Stimulated activated CD8-positive, alpha-beta memory T cell treated with anti-CD3 and anti-CD28 coated beads, Interleukin-4, amount 100 ng/mL, for 24 hours (primary cell): ENCODE results near the gene LYSMD3.

Source experiments
- DNase-seq: peaks from one replicate; pipeline ENCODE4 v3.0.0-alpha.2; 2020; ENCODE audit warnings: low read depth

LYSMD3 gene

DNA sequence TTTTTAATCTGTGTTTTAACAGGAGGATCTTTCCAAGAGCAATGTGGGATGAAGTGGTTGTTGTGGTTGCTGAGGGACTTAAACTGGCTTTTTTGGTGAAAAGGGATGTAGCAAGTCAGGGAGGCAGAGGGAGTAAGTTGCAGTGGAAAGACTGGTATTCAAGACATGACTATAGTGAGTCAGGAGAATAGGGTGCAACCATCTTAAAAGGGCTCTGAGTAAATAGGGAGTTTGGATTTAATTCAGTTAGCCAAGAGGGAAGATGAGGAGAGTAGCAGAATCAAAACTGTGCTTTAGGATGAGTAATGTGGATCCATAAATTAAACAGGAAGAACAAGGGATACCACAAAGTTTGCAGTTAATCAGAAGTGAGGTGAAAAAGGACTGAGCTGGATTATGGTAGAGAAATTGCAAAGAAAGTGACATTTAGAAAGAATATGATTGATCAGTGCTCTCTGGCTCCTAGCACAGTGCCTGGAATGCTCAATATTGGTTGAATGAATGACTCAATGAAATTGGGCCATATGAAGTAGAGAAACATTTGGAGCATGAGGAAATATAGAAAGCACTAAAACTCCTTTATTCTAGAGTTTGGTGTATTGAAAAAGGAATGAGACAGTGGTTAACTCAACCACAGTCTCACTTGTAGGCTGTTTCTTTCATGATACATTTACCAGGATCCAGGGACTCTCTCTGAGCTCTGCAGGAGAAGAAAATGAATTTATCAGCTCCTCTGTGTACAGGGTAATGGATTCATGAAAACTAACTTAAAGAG is 49.6 kb downstream of the LYSMD3 start:
- DNase-seq: no peak

DNA sequence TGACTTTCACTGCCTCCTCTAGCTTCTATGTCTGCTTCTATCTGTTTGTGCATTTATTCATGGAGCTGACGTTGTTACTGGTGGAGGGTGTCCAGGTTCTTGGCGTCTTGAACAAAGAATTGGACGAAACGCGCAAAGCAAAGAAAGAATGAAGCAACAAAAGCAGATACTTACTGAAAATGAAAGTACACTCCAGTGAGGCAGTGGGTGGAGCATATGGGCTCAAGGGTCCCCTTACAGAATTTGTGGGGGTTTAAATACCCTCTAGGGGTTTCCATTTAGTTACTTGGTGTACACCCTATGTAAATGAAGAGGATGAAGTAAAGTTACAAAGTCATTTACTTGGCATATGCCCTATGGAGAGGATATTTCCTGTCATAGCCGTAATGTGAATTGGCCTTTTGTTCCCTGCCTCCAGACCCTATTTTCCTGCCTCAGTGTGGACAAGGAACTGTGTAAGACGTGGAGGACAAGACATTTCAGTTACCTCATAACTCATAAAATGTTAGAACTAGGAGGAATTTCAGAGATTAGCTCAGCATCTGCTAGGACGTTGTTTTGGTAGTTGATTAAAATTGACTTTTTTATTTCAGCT is 51.7 kb downstream of the LYSMD3 start:
- no peak for DNase-seq

DNA sequence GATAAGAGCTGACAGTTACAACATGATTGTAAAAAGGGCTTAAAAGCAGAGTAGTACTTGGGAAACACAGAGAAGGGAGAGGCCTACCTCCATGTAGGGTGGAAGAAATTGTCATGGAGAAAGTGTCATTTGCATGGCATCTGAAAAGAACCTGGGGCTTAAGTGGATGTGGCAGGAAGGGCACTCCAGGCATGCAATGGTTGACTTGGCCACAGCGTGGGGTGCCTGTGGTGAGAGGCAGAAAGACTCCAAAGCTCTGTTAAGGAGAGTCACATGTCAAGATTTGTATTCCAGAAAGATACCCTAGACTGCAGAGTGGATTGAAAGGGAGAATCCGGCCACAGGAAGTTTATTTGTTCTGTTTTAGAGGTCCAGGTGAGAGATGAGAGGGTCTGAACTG is 52.3 kb downstream of the LYSMD3 start:
- no peak for DNase-seq

DNA sequence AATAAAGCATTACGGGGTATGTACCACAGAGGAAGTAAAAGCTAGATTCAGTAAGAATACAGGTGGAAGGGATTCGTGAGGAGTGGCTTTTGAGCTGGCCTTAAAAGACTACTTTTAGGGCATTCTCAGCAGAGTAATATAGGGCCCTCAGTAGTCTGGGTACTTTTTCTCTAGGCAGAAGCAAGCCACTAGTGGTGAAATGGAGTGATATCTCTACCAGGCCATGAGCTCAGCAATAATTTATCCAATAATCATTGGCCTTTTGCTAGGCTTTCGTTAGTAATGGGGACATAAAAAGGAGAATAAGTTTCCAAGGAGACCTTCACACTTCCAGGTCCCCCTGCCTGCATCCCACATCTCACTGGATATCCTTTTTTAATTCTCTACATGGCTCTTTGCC is 53.0 kb downstream of the LYSMD3 start:
- no peak for DNase-seq

DNA sequence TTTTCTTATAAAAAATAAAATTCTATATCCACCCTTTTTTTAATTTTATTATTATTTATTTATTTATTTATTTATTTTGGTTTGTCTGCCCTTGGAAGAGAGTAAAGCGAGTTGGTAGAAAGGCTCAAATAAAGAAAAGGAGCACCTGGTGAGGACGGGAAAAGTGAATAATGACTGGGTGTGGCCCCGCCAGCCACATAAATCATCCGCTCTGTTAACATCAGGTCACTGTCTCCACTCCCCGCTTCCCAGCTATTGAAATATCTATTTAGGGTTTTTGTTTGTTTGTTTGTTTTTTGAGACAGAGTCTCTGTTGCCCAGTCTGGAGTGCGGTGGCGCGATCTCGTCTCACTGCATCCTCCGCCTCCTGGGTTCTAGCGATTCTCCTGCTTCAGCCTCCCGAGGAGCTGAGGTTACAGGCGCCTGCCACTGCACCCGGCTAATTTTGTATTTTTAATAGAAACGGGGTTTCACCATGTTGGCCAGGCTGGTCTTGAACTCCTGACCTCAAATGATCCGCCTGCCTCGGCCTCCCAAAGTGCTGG is 53.9 kb downstream of the LYSMD3 start:
- DNase-seq: no peak

DNA sequence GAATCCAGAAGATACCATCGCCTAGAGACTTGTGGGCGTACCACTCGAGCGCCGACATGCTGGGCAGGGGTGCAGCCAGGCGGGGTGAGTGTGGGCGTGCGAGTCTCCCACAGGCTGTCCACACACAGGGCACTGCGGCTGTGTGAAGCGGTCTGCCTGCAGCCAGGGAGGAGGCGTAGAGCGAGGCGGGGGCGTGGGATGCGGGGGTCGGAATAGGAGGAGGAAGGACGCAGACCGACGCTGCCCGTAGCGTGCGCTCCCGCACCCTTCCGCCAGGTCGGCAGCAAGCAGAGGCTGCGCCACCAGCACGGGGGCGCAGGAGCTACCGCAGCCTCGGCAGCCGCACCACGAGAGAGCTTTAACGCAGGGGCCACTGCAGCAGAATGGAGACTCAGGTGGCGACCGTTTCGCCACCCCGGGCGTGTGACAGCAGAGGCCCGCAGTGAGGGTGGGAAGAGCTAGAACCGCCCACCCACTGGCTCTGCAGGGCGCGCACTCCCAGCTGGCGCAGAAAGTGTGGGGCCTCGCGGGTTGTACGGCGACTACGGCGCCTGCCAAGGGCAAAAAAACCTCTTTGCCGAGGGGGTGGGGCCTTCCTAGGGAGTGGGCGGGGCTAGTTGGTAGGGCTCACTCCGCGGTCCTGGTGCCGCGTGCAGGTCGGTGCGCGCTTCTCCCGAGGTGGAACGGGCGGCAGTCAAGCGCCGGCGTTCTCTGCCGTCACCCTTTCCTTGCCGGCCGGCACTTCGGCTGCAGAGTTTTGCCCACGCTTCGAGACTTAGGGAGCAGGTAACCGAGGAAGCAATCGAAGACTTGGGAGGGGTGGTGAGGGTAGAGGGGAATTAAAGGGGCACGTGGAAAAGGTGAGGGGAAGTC is 54.9 kb downstream of the LYSMD3 start, which contains the start of the genes MBLAC2 and POLR3G:
TSS of gene MBLAC2 (minus strand) at position 537 of the 873 bp plus-strand sequence. CDS start at position 58, 479 bp downstream.
TSS of gene POLR3G (plus strand) at position 630 of the 873 bp plus-strand sequence. CDS start 10,704 bp downstream, outside the sequence.
- DNase-seq: peak; percentile 94

DNA sequence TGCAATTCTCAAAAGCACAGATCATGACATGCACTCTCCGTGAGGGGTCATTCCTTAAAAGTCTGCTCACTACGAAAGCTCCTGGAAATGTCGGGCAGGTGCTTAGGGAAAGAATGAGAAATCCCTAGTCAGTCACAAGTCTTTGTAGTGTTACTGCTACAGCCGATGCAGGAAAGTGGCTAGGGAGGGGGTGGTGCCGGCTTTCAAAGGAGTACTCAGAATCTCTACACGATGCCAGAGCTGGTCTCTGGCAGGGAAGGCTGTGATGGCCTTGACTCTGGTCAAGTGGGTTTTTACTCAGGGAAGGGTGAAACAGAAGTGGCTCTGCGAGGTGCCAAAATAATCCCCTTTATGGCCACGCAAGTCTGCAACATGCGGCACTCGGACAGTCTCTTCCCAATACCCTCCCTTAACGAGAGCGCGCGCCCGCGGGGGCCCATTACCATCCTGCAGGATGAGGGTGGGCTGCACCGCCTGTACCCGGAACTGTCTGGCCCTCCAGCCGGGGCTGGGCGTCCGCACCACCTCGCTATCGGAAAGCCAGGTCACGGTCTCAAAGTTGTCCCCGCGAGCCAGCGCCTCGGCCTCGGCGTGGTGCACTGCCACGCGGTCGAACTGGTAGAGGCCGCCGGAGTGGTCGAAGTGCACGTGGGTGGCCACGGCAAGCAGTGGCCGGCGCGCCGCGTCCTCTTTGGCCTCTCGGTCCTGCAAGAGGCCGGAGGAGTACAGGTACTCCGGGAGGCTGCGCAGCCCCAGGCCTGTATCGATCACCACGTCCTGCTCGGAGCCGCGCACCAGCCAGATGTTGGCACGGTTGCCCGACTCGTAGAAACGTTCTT is 55.8 kb downstream of the LYSMD3 start:
- peak; percentile 14 for DNase-seq

DNA sequence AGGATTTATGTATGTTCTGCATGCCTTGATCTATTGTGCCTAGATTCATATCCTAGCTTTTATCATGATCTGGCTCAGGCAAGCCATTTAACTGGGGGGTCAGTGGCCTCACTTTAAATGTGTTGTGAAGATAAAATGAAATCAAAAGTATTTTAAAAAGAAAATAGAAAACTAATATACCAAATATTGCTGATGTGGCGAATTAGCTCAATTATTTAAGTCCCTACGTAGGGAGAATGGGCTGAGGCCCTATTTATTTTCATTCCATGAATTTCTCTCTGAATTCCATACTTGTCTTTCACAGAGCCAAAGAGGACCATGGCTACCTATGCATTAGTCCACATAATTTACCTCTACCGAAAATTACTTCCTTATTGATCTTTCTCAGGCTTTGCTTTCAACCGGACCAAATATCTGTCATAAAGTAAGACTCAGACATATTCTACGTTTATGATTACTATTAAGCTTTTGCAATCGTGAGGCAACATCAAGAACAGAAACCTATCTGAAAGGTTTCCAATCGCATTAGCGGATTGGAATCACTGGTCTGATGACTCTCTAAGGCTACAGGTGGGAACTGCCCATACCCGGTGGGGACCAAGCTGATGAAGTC is 56.5 kb downstream of the LYSMD3 start:
- DNase-seq: no peak
